HepG2 (cell line): ENCODE measurements around the gene ACSF3. TPM values are rescaled to one million over a fixed set of nuclear protein-coding genes. Genes with fewer than 3 reads are reported as not detected.

Experiments
- CHD2 ChIP-seq: IDR thresholded peaks from 2 replicates; pipeline ENCODE4 v1.6.1; 2011; ENCODE audit warnings: low read depth, low read length, improper control_type of control experiment
- GMEB1 ChIP-seq: sonication (generic); formaldehyde crosslinking; IDR thresholded peaks from 2 replicates; pipeline ENCODE4 v1.5.1; 2020; ENCODE audit warnings: missing genetic modification reagents, mild to moderate bottlenecking, borderline replicate concordance
- HDAC2 ChIP-seq: sonication (generic); formaldehyde crosslinking; IDR thresholded peaks from 2 replicates; pipeline ENCODE4 v1.4.0; 2020; ENCODE audit warnings: missing genetic modification reagents
- KDM5B ChIP-seq: sonication (generic); formaldehyde crosslinking; IDR thresholded peaks from 2 replicates; pipeline ENCODE4 v1.4.0; 2020; ENCODE audit warnings: missing genetic modification reagents, mild to moderate bottlenecking, borderline replicate concordance
- MTA3 ChIP-seq: sonication (generic); formaldehyde crosslinking; IDR thresholded peaks from 2 replicates; pipeline ENCODE4 v1.4.0; 2020; ENCODE audit warnings: missing genetic modification reagents
- MXD3 ChIP-seq: IDR thresholded peaks from 2 replicates; pipeline ENCODE4 v1.6.1; 2016; ENCODE audit warnings: mild to moderate bottlenecking, missing biosample characterization, missing genetic modification reagents
- NCOA2 ChIP-seq: sonication (generic); formaldehyde crosslinking; IDR thresholded peaks from 2 replicates; pipeline ENCODE4 v1.8.0; 2022; ENCODE audit warnings: inconsistent platforms
- NFYC ChIP-seq: IDR thresholded peaks from 2 replicates; pipeline ENCODE4 v1.6.1; 2016; ENCODE audit warnings: missing genetic modification reagents, missing compliant biosample characterization
- PTBP1 ChIP-seq: fragments of 200-400 bp; formaldehyde crosslinking; IDR thresholded peaks from 2 replicates; pipeline ENCODE4 v1.6.1; 2018; ENCODE audit warnings: low read length, low read depth; ENCODE audit not compliant: poor library complexity, severe bottlenecking
- RARG ChIP-seq: sonication (generic); formaldehyde crosslinking; IDR thresholded peaks from 2 replicates; pipeline ENCODE4 v1.4.0; 2020; ENCODE audit warnings: low read depth, mild to moderate bottlenecking, missing genetic modification reagents
- SP2 ChIP-seq: sonication (generic); formaldehyde crosslinking; IDR thresholded peaks from 2 replicates; pipeline ENCODE4 v1.5.1; 2020; ENCODE audit warnings: mild to moderate bottlenecking, missing genetic modification reagents
- TBX2 ChIP-seq: sonication (generic); formaldehyde crosslinking; IDR thresholded peaks from 2 replicates; pipeline ENCODE4 v1.5.0; 2020; ENCODE audit warnings: missing genetic modification reagents, mild to moderate bottlenecking, borderline replicate concordance
- TCF7L2 ChIP-seq: IDR thresholded peaks from 2 replicates; pipeline ENCODE4 v1.6.1; 2011; ENCODE audit warnings: mild to moderate bottlenecking, low read depth, low read length, moderate library complexity
- TEAD3 ChIP-seq: optimal IDR thresholded peaks from 2 replicates; pipeline ENCODE3; 2016; ENCODE audit warnings: borderline replicate concordance
- ZMYM3 ChIP-seq: sonication (generic); formaldehyde crosslinking; IDR thresholded peaks from 2 replicates; pipeline ENCODE4 v1.5.1; 2020; ENCODE audit warnings: mild to moderate bottlenecking, missing genetic modification reagents
- ZNF101 ChIP-seq: sonication (generic); formaldehyde crosslinking; IDR thresholded peaks from 2 replicates; pipeline ENCODE4 v1.4.0; 2020; ENCODE audit warnings: mild to moderate bottlenecking, low read depth, missing genetic modification reagents, borderline replicate concordance
- ZNF143 ChIP-seq: sonication (generic); formaldehyde crosslinking; IDR thresholded peaks from 2 replicates; pipeline ENCODE4 v1.4.0; 2020; ENCODE audit warnings: missing genetic modification reagents
- ZNF33B ChIP-seq: sonication (generic); formaldehyde crosslinking; IDR thresholded peaks from 2 replicates; pipeline ENCODE4 v1.5.1; 2020; ENCODE audit warnings: mild to moderate bottlenecking, missing genetic modification reagents
- ZNF784 ChIP-seq: sonication (generic); formaldehyde crosslinking; IDR thresholded peaks from 2 replicates; pipeline ENCODE4 v1.5.1; 2020; ENCODE audit warnings: missing genetic modification reagents, mild to moderate bottlenecking, borderline replicate concordance
- polyA plus RNA-seq, 8 experiments: library from polyadenylated mRNA; depleted of rRNA in 3 of 8; stranded (reverse) in 7 of 8; unstranded in 1 of 8; fragments of >200 nt; fragmentation: Illumina TruSeq in 4 of 8; extraction: Trizol in 4 of 8; gene quantifications; 2 replicates each; pipeline versions ENCODE4 v1.2.1 to v1.2.3, GENCODE V29; 2011 to 2016; ENCODE audit warnings: low read depth in 4 of 8, missing spikeins in 1 of 8, mixed read lengths in 1 of 8; ENCODE audit not compliant: insufficient read depth in 1 of 8
- total RNA-seq, 5 experiments: library from RNA; depleted of rRNA; stranded (reverse); fragments of >200 nt; fragmentation: Illumina TruSeq; extraction: Trizol; gene quantifications; 2 replicates each; pipeline ENCODE4 v1.2.3, GENCODE V29; 2016; ENCODE audit warnings: low read depth in 1 of 5
- TF ChIP-seq, protein P1 (sequence below): sonication (generic); formaldehyde crosslinking; IDR thresholded peaks from 2 replicates; pipeline ENCODE4 v1.4.0; 2020; ENCODE audit warnings: missing genetic modification reagents, borderline replicate concordance
- TF ChIP-seq, protein P2 (sequence below): sonication (generic); formaldehyde crosslinking; IDR thresholded peaks from 2 replicates; pipeline ENCODE4 v1.4.0; 2020; ENCODE audit warnings: missing genetic modification reagents

The ACSF3 gene
- total and polyA plus RNA-seq, 2 of the 13 experiments (the other 11 are each of a cell fraction or from before 2014, with no cell fraction given), result 14.9 to 30.6 TPM

- TF ChIP-seq, protein P1, sequence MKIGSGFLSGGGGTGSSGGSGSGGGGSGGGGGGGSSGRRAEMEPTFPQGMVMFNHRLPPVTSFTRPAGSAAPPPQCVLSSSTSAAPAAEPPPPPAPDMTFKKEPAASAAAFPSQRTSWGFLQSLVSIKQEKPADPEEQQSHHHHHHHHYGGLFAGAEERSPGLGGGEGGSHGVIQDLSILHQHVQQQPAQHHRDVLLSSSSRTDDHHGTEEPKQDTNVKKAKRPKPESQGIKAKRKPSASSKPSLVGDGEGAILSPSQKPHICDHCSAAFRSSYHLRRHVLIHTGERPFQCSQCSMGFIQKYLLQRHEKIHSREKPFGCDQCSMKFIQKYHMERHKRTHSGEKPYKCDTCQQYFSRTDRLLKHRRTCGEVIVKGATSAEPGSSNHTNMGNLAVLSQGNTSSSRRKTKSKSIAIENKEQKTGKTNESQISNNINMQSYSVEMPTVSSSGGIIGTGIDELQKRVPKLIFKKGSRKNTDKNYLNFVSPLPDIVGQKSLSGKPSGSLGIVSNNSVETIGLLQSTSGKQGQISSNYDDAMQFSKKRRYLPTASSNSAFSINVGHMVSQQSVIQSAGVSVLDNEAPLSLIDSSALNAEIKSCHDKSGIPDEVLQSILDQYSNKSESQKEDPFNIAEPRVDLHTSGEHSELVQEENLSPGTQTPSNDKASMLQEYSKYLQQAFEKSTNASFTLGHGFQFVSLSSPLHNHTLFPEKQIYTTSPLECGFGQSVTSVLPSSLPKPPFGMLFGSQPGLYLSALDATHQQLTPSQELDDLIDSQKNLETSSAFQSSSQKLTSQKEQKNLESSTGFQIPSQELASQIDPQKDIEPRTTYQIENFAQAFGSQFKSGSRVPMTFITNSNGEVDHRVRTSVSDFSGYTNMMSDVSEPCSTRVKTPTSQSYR (CRISPR knock-in tag), result 0 out of 2 replicates have a peak, but pooled peaks have one; percentile 38
- peak; percentile 69 for TF ChIP-seq NFYC (CRISPR knock-in tag)
- TF ChIP-seq TEAD3 (CRISPR knock-in tag), result peak; percentile 22
- TF ChIP-seq HDAC2 (CRISPR knock-in tag), result no peak
- no peak for TF ChIP-seq MTA3 (CRISPR knock-in tag)
- TF ChIP-seq KDM5B (CRISPR knock-in tag), result peak; percentile 84; the same call in 1 of the 2 replicates
- TF ChIP-seq TBX2 (CRISPR knock-in tag), result peak; percentile 24; the same call in 1 of the 2 replicates
- TF ChIP-seq ZNF33B (CRISPR knock-in tag), result no peak
- no peak for TF ChIP-seq ZNF784 (CRISPR knock-in tag)
- TF ChIP-seq PTBP1, result no peak
- no peak for TF ChIP-seq NCOA2
- no peak for TF ChIP-seq ZNF101
- no peak for TF ChIP-seq TCF7L2
- TF ChIP-seq MXD3 (CRISPR knock-in tag), result no peak
- TF ChIP-seq RARG, result no peak
- TF ChIP-seq CHD2, result no peak
- TF ChIP-seq GMEB1 (CRISPR knock-in tag), result peak; percentile 15; the same call in 1 of the 2 replicates
- TF ChIP-seq SP2 (CRISPR knock-in tag), result peak; percentile 87
- TF ChIP-seq ZMYM3 (CRISPR knock-in tag), result no peak
- TF ChIP-seq, protein P2, sequence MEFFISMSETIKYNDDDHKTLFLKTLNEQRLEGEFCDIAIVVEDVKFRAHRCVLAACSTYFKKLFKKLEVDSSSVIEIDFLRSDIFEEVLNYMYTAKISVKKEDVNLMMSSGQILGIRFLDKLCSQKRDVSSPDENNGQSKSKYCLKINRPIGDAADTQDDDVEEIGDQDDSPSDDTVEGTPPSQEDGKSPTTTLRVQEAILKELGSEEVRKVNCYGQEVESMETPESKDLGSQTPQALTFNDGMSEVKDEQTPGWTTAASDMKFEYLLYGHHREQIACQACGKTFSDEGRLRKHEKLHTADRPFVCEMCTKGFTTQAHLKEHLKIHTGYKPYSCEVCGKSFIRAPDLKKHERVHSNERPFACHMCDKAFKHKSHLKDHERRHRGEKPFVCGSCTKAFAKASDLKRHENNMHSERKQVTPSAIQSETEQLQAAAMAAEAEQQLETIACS (CRISPR knock-in tag), result no peak
- no peak for TF ChIP-seq ZNF143
Observed at GRCh38 chr16:89171216-89172170, 77.8 kb downstream of the ACSF3 start, which contains the start of gene CDH15 (continued).
